Skeletal muscle cell (primary cell): Measurements from ENCODE around the gene TEX38.
"Not testable (repeated sequence)": the region's sequence is repeated elsewhere in the genome, so short reads cannot be mapped to it uniquely, and the experiment has no call there.

Source experiments
- DNase-seq: peaks from one replicate; pipeline ENCODE4 v3.0.0-alpha.2; 2010; ENCODE audit warnings: low read depth
- H3K4me3 ChIP-seq: 2 replicates; pipeline ENCODE4 v1.5.1; 2011; ENCODE audit warnings: low read depth, mild to moderate bottlenecking, control low read depth, low read length, moderate library complexity

The TEX38 gene

GRCh38 chr1:46681333-46682034 is 9.8 kb downstream of the TEX38 start:
- no peak for DNase-seq
- no peak overlapping the region for H3K4me3 ChIP-seq

DNA sequence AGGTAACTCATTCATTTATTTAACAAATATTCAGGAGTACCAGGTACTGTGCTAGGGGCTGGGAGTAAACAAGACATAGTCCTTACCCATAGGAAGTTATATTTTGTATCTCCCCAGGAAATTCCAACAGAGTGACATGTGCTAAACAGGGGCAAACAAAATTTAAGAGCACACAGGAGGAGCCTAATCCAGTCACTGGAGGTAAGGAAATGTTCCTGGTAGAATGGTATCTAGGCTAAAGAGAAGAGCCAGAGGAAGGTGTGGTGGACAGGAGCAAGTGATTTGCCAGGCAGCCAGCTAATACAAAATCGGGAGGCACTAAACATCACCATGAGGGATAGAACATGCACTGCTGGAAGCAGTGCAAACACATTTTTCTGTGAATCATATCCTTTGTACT is 10.4 kb downstream of the TEX38 start:
- DNase-seq = no peak
- H3K4me3 ChIP-seq = no peak overlapping the region

DNA sequence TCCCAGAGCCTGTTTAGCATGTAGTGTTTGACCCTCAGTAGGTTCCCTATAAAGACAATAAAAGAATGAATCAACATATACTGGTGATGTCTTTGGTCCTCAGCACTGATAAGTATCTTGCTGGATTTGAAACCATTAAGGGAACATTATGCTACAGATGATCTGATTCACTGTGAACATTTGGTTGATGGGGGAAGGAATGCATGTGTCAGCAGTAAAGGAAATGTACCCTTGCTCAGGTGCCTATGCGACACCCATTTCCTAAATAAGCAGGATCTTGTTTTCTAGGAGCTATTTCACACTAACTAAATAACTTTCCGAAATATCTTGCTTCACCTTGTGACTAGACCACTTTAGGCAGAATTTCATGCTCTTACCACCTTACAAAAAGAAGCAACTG is 13.0 kb downstream of the TEX38 start:
- H3K4me3 ChIP-seq = no peak overlapping the region
- no peak for DNase-seq

DNA sequence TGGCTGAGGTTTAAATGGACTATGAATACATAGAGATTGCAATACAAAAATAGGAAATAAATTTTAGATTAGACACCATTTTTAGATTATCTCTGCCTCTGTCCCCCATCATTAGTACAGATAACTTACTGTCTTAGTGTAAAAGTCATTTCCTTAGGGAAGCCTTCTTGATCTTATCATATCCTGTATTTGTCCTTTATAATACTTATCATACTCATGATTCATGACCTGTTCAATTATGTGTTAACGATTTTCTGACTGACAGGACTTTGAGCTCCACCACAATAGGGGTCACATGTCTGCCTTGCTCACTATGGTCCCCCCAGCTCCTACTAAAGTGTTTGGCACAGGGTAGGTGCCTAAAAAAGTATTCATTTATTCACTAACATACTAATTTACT is 14.6 kb downstream of the TEX38 start:
- no peak for DNase-seq
- H3K4me3 ChIP-seq = no peak overlapping the region

- no peak for DNase-seq
- no peak overlapping the region for H3K4me3 ChIP-seq
Measured at GRCh38 chr1:46687093-46687659, 15.5 kb downstream of the TEX38 start.

DNA sequence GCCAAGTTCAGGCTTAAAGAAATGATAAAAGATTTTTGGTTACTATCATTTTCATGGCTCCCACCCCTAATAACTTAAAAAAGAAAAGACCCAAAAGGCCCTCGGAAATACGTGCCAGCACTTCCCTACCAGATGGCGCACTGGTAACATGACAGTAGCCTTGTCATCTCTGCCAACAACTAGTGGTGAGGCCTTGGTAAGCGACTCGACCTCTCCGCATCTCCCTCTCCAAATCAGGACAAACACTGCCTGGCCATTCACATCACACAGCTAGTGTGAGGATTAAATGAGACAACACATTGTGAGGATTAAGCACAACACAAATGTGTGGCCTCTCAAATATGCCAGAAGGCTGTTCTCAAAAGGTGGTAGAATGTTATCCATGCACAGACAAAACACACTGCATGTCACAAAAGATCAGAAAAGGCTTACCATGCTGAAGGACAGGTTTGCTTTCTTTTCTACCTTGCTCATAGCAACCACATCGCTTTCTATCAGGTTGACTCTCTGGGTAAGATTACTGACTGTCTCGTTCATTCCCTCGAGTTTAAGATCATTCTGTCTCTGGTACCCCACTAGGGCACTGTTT is 16.4 kb downstream of the TEX38 start:
- H3K4me3 ChIP-seq = no peak overlapping the region
- DNase-seq = no peak

GRCh38 chr1:46689356-46689755 is 17.7 kb downstream of the TEX38 start:
- H3K4me3 ChIP-seq = no peak overlapping the region
- no peak for DNase-seq

GRCh38 chr1:46689897-46690296 is 18.2 kb downstream of the TEX38 start:
- no peak for DNase-seq
- H3K4me3 ChIP-seq = no peak overlapping the region

GRCh38 chr1:46690931-46691421 is 19.3 kb downstream of the TEX38 start:
- DNase-seq = no peak
- no peak overlapping the region for H3K4me3 ChIP-seq

DNA sequence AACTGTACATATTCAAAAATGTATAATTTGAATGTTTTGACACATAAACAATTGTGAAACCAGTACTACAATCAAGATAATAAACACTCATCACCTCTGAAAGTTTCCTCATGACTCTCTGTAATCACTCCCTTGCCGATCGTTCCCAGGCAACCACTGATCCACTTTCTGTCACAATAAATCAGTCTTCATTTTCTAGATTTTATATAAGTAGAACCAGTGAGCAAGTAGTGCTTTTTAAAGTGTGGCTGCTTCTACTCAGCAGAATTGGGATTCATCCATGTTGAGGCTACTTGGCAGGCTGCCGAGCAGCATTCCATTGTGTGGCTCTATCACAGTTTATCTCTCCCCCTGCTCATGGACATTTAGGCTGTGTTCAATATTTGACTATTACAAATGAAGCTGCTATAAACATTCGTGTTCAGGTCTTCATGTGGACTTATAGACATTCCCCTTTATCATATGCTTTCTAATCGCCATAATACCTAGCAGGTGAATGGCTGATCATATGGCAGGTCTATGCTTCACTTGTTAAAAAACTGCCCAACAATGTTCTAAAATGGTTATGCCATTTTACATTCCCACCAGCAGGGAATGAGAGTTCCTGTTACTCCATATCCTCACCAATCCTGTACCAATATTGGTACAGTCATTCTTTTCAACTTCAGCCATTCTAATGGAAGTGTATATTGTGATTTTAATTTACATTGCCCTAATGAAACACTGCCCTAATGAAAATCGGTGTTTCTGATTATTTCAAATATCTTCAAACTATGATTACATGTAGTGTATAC is 20.5 kb downstream of the TEX38 start:
- no peak for DNase-seq

DNA sequence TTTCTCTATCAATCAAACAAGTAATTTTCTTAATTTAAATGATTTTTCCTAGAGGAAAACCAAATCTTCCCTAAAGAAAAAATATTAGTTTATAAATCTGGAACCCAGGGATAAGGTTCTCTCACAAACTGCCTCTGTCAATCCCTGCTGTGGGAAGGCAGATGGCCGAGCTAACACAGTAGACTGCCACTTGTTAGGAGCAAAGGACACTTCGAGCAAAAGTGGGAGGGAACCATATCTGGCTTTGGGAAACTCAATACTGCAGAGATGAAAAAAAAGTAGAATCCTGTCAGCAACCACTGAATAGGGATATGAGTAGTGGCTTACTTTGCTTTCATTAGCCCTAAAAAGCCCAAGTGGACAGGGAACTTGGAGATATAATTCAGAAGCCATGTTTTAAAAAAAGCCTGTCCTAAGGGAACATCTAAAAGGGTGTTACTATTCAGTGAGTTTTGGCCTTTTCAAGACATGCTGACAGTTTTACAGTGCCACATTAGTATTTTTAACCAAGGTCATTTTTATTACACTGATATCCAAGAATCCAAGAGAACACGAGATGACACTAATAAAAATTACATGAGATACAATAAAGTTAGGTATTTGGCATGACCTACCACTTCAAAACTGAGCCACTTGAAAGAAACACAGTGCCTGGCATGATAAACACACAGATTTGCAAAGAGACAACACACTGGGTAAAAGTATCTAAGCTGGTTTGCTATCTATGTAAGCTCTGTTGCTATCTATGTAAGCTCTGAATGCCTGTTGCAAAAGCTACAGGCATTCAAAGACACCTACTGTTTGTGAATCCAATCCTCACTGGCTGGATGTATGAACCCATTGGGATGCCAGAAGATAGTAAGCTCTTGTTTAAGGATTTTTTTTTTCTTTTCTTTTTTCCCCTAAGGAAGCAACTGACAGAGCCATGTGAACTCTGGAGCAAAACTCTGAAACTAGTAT is 21.4 kb downstream of the TEX38 start:
- no peak for DNase-seq

More for the DNA sequence above, 20.5 kb downstream of the TEX38 start:
- H3K4me3 ChIP-seq = no peak overlapping the region

DNA sequence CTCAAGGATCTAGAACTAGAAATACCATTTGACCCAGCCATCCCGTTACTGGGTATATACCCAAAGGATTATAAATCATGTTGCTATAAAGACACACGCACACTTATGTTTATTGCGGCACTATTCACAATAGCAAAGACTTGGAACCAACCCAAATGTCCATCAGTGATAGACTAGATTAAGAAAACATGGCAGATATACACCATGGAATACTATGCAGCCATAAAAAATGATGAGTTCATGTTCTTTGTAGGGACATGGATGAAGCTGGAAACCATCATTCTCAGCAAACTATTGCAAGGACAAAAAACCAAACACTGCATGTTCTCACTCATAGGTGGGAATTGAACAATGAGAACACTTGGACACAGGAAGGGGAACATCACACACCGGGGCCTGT is 23.0 kb downstream of the TEX38 start:
- not testable (repeated sequence) for H3K4me3 ChIP-seq, DNase-seq

More for the DNA sequence above, 21.4 kb downstream of the TEX38 start:
- no peak overlapping the region for H3K4me3 ChIP-seq

DNA sequence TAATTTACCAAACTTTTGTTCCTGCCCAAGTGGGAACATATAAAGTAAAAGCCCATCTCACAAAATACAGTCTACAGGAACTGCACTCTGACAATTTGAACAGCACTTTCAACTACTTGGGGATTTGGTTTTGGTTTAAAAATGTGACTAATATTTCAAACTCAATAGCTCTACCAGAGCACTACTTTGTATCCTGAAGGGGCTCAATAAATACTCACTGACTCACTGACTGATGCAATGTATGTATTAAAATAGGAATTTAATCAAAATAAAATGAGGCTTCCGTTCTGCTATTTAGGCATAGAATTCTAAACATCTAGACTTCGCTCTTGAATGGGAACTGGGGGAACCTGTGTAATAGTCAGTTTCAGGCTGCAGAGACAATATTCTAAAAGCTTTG is 25.4 kb downstream of the TEX38 start:
- no peak for DNase-seq
- no peak overlapping the region for H3K4me3 ChIP-seq

- no peak overlapping the region for H3K4me3 ChIP-seq
- DNase-seq = no peak
Measured at GRCh38 chr1:46699666-46700065, 28.0 kb downstream of the TEX38 start.

- H3K4me3 ChIP-seq = no peak overlapping the region
- no peak for DNase-seq
Measured at GRCh38 chr1:46703927-46704641, 32.4 kb downstream of the TEX38 start.

GRCh38 chr1:46705408-46705807 is 33.8 kb downstream of the TEX38 start:
- no peak for DNase-seq
- H3K4me3 ChIP-seq = no peak overlapping the region

DNA sequence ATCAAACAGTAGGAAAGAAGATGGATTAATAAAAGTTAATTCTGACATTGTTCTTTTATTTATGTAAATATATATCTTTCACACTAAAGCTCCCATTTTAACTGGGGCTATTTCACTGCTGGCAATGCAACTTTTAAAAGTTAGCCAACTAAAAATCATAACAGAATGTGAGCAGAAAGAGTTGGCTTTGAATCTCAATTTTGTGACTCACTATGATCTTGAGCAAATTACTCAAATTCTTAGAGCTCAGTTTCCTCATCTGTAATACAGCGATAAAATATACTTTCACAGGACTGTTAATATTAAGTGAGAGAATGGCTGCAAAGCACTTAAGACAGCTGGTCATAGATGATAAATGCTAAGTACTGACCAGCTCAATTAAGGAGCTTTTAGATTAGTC is 36.5 kb downstream of the TEX38 start:
- no peak for DNase-seq
- no peak overlapping the region for H3K4me3 ChIP-seq

- DNase-seq = no peak
- no peak overlapping the region for H3K4me3 ChIP-seq
Measured at GRCh38 chr1:46714976-46715375, 43.3 kb downstream of the TEX38 start.
